GM18870 (cell line): ENCODE results near the gene LPCAT3.
"Not testable (repeated sequence)": the region's sequence is repeated elsewhere in the genome, so short reads cannot be mapped to it uniquely, and the experiment has no call there.

Experiments used
- ATAC-seq: cut with Tn5 transposase; IDR thresholded peaks from one replicate; pipeline ENCODE4 v1.9.1; 2021; ENCODE audit warnings: moderate library complexity; ENCODE audit not compliant: unreplicated experiment

Gene LPCAT3

GRCh38 chr12:7038591-7038990 lies 20.3 kb upstream of the LPCAT3 start:
- ATAC-seq, result no peak

DNA sequence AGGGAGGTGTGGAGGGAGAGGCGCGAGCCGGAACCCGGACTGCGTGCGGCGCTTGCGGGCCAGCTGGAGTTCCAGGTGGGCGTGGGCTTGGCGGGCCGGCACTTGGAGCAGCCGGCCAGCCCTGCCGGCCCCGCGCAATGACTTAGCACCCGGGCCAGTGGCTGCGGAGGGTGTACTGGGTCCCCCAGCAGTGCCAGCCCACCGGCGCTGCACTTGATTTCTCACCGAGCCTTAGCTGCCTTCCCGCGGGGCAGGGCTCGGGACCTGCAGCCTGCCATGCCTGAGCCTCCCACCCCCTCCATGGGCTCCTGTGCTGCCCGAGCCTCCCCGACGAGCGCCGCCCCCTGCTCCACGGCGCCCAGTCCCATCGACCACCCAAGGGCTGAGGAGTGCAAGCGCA lies 19.1 kb upstream of the LPCAT3 start:
- ATAC-seq, result not testable (repeated sequence)

DNA sequence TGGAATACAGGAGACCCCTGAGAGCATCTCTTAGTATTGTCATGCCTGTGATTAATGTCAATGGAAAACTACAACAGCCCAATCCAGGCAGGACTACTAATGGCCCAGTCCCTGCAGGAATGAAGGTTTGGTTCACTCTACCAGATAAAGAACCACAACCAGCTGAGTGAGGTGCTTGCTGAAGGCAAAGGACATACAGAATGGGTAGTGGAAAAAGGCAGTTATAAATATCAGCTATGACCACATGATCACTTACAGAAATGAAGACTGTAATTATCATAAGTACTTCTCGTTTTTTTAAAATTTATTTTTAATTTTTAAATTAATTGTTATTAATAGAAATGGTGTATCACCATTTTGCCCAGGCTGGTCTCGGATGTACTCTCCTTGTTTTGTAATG lies 17.2 kb upstream of the LPCAT3 start:
- no peak for ATAC-seq

DNA sequence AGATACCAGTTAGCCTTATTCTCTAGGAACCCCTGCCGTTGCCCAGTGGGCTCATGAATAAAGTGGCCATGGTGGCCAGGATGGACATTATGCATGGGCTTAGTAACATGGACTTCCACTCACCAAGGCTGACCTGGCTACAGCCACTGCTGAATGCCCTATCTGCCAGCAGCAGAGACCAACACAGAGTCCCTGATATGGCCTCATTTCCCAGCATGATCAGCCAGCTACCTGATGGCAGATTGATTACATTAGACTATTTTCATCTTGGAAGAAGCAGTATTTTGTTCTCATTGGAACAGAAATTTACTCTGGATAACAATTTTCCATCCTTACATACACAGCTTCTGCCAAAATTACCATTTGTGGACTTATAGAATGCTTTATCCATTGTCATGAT lies 16.2 kb upstream of the LPCAT3 start:
- ATAC-seq, result no peak

GRCh38 chr12:7032990-7033389 lies 14.7 kb upstream of the LPCAT3 start:
- no peak for ATAC-seq

GRCh38 chr12:7031306-7031705 lies 13.0 kb upstream of the LPCAT3 start:
- no peak for ATAC-seq

- no peak for ATAC-seq
Measured at GRCh38 chr12:7026854-7027253, 8.6 kb upstream of the LPCAT3 start.

- no peak for ATAC-seq
Measured at GRCh38 chr12:7023114-7023513, 4.8 kb upstream of the LPCAT3 start.

- ATAC-seq, result no peak
Measured at GRCh38 chr12:7021956-7022355, 3.7 kb upstream of the LPCAT3 start.

- no peak for ATAC-seq
Measured at GRCh38 chr12:7019043-7019569, 830 bp upstream of the LPCAT3 start.

- ATAC-seq, result peak; percentile 11
Measured at GRCh38 chr12:7017870-7018349, 366 bp downstream of the LPCAT3 start.

DNA sequence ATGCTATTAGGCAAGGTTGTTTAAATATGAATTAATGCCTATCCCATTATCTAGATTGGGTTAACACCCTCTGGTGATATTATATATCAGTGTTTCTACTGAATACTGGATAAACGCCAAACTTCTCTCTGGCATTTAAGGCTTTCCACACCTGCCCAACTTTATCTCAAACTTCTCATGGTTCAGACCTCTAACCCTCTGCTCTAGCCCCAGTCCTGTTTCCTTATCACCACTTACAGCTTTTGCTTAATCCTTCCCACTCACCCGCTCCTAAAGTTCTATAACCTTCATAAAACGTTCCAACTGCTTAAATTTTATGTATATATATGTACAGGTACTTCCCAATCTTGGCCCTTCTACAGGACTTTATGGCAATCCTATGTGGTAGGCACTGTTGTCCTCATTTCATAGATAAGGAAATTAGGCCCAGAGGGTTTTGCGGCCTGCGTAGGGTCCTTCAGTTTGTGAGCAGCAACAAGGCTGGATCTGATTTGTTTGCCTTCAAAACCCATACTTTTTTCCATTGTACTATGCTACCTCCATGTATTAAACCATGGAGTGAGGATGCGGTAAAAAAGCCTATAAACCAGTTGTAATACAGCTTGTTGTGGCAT lies 1.2 kb downstream of the LPCAT3 start:
- no peak for ATAC-seq

- no peak for ATAC-seq
Measured at GRCh38 chr12:7015555-7016370, 2.5 kb downstream of the LPCAT3 start.

DNA sequence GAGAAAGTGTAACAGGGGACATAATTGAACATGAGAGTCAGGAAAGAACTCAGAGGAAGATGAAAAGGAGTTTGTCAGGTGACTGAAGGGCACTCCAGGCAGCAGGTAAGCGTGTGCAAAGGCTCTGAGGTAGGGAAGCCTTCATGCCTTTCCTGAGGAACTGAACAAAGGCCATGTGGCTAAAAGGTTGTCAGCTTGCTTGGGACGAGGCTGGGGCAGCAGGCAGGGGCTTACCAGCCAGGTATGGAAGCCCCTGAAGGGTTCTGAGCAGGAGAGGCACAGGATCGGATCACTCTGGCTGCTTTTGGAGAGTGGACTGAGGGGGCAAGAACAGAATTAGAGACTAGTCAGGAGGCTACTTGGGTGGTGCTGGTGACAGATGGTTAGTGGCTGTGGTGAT lies 5.2 kb downstream of the LPCAT3 start:
- no peak for ATAC-seq

- ATAC-seq, result no peak
Measured at GRCh38 chr12:7012024-7012607, 6.2 kb downstream of the LPCAT3 start.

DNA sequence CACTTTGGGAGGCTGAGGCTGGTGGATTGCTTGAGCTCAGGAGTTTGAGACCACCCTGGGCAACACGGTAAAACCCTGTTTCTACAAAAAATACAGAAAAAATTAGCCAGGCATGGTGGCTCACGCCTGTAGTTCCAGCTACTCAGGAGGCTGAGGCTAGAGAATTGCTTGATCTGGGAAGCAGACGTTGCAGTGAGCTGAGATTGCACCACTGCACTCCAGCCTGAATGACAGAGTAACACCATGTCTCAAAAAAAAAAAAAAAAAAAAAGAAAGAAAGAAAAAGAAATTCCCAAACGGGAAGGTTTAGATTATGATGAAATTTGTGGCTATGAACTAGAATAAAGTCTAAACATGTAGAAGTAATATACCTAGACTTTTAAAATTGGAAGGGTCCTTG lies 6.9 kb downstream of the LPCAT3 start:
- not testable (repeated sequence) for ATAC-seq

DNA sequence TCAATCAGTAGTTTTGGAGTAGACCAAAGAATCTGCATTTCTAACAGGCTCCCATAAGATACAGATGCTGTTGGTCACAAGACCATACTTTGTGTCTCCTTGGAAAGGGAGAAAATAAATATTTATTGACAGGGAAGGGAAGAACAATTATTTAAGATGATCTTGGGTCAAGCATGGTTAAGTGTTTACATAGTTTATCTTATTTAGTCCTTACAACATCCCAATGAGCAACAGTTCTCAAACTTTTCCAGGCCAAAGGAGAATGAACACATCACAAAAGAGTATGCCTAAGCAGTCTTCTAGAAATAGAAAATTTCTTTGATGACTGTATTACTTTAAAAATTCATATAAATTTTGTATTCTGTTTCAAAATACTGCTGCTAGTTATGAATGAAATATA lies 8.8 kb downstream of the LPCAT3 start:
- ATAC-seq, result no peak

- ATAC-seq, result no peak
Measured at GRCh38 chr12:7008864-7009263, 9.4 kb downstream of the LPCAT3 start.

DNA sequence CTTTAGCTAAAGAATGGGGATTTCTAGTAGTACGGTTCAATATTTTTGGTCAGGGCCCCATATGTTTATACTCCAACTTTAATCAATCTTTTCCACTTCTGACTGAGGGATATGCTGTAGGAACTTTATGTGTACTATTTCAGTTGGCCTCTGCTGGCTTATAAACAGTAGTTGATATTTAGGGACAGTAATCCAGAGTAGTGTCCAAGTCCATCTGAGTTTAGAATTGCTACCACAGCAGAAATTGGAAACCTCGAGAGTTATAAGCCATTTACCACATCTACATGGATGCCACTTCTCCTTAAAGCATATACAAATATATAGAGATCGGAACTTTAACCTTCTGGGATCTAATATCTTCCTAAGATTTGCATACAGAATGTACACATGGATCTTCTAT lies 11.6 kb downstream of the LPCAT3 start:
- no peak for ATAC-seq

- ATAC-seq, result no peak
Measured at GRCh38 chr12:7005311-7005710, 13.0 kb downstream of the LPCAT3 start.

DNA sequence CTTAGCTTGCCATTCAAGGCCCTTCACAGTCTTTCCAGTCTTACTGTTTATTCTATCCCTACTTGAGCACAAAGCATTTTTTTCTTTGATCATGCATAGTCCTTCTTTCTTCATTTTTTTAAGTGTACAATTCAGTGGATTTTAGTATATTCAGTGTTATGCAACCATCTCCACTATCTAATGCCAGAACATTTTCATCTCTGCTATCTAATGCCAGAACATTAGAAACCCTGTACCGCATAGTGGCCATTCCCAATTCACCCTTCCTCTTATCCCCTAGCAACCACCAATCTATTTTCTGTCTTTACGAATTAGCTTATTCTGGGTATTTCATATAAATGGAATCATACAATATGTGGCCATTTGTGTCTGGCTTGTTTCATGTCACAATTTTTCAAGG lies 13.4 kb downstream of the LPCAT3 start:
- no peak for ATAC-seq

DNA sequence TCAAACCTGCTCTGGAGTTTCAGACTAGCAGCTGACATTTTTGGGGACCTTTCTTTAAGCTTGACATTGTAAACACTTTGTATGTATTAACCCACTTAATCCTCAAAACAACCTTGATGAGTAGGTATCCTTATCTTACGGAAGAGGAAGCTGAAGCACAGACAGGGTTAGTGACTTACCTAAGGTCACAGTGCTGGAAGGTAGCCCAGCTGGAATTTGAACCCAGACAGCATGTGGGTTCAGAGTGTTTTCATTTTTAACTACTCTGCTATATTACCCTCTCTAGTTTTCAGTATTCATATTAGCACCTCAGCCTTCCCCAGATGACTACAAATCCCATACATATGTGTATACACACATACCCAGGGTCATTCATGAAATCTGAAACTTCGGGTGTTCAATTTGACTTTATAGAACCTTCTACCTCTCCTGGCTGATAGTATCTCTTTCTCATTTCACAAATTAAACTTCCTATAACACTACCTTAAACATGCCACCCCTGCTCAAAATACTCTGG lies 13.9 kb downstream of the LPCAT3 start:
- no peak for ATAC-seq
